DMS 273 (cell line): ENCODE data around the gene HMX3.

Experiments used
- DNase-seq: peaks from one replicate; lab custom pipeline; 2025; ENCODE audit not compliant: unreplicated experiment; lab: John Stamatoyannopoulos, UW

The HMX3 gene

GRCh38 chr10:123134343-123134914 lies 1.3 kb upstream of the HMX3 start:
- peak; percentile 40 for DNase-seq

GRCh38 chr10:123134915-123135414 lies 805 bp upstream of the HMX3 start:
- DNase-seq = peak; percentile 30

GRCh38 chr10:123136221-123136805 lies 543 bp downstream of the HMX3 start:
- DNase-seq = peak; percentile 45

GRCh38 chr10:123136806-123137642 lies 1.3 kb downstream of the HMX3 start:
- peak; percentile 71 for DNase-seq

GRCh38 chr10:123139165-123139520 lies 3.4 kb downstream of the HMX3 start:
- no peak for DNase-seq

GRCh38 chr10:123139521-123140163 lies 3.9 kb downstream of the HMX3 start:
- no peak for DNase-seq

GRCh38 chr10:123140164-123140982 lies 4.6 kb downstream of the HMX3 start:
- peak; percentile 32 for DNase-seq

- DNase-seq = no peak
These were observed 5.2 kb downstream of the HMX3 start for GRCh38 chr10:123140983-123141390.

GRCh38 chr10:123141791-123142700 lies 6.3 kb downstream of the HMX3 start:
- no peak for DNase-seq

GRCh38 chr10:123142701-123143161 lies 7.0 kb downstream of the HMX3 start:
- no peak for DNase-seq

GRCh38 chr10:123143162-123143824 lies 7.5 kb downstream of the HMX3 start:
- DNase-seq = no peak

GRCh38 chr10:123143825-123144168 lies 8.0 kb downstream of the HMX3 start:
- no peak for DNase-seq

- DNase-seq = peak; percentile 18
These were observed 9.1 kb downstream of the HMX3 start for GRCh38 chr10:123144697-123145541.

GRCh38 chr10:123145542-123146012 lies 9.8 kb downstream of the HMX3 start:
- DNase-seq = no peak

- no peak for DNase-seq
These were observed 10.5 kb downstream of the HMX3 start for GRCh38 chr10:123146013-123146893.

GRCh38 chr10:123146894-123147634 lies 11.3 kb downstream of the HMX3 start:
- DNase-seq = no peak
